Measurements from ENCODE around the gene BABAM1.

BABAM1 gene

DNA sequence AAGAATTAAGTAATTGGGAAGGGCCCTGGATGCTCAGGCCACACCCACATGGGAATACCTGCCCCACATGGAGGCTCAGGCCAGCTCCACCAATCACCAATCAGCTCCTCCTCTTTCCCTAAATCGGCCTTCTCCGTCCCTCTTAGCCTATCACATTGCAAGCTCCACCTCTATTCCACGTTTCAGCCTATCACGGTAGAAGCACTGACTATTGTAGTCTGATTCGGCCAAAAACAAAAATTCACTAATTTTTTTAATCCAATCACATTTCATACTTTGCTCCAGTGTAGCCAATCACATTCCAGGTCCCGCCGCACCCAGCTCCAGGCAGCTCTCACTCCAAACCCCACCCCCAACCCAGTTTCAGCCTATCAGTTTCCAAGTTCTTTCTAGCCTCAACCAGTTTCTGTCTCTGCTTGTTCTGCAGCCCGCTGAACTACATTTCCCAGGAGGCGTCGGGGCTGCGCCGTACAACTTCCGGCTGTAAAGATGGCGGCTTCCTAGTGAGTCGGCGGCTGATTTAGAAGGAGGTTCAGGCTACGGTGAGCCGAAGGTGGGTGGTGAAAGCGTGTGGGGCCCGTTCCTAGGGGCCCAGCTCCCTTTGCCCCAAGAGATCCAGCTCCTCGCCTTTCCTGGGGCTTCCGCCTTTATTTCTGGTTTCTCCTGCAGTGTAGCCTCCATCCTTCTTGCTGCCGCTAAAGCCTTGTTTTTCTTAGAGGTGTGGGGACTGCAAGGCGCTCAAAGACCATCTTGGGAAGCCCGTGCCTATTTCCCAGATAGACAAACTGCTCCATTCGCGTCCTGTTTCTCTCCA, at the start of gene BABAM1:
Gene BABAM1, plus strand, starts transcription at position 469 of the 814 bp plus-strand sequence. CDS start 1,364 bp downstream, outside the sequence.
- peak; percentile 98 to 99 for DNase-seq
- TF ChIP-seq GATA1 (IDR thresholded peaks at IDR 0.05; ENCODE audit: low read depth, low read length), result no peak
- TF ChIP-seq POLR2A (IDR thresholded peaks at IDR 0.05; ENCODE audit: low read length), result peak; percentile 87

DNA sequence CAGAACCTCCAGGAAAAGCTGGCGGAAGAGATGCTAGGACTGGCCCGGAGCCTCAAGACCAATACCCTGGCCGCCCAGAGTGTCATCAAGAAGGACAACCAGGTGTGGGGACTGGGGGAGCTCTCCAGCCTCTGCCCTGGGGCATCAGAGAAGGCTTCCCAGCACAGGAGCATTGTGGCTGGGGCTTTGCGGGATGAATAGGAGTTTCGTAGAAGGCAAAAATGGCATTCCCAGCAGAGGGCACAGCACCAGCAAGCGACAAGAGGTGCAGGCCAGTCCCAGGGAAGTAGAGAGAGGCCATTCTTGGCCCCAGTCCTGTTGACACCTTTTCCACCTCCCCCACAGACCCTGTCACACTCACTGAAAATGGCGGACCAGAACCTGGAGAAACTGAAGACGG, 48.0 kb upstream of the BABAM1 start:
- TF ChIP-seq GATA1 (IDR thresholded peaks at IDR 0.05; ENCODE audit: low read depth, low read length) (no peak), POLR2A (IDR thresholded peaks at IDR 0.05; ENCODE audit: low read length) (no peak)
- DNase-seq, result no peak

DNA sequence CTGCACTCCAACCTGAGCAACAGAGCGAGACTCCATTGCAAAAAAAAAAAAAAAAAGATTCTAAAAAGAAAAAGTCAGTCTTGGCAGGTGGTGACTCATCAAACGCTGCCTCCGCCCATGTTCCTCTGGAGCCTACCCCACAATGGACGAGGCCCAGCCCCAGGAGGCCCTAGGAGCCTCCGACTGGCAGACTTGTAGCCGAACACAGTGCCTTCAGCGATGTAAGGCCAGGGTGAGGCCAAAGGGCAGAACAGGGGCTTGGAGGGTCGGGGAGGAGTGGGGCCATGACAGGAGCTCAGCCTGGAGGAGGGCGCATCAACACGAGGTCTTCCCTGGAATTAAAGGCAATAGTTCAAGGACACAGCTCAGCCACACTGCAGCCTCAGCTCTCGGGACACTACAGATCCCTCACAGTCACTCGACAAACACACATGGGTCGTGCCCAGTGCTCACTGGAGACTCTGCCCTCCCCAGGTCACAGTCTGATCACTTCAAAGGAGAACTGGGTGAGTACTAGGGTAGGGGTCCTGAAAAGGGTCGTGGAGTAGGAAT, 47.0 kb upstream of the BABAM1 start:
- peak; percentile 72 to 85 for DNase-seq
- TF ChIP-seq GATA1 (IDR thresholded peaks at IDR 0.05; ENCODE audit: low read depth, low read length), result no peak
- peak; percentile 62 for TF ChIP-seq POLR2A (IDR thresholded peaks at IDR 0.05; ENCODE audit: low read length)

DNA sequence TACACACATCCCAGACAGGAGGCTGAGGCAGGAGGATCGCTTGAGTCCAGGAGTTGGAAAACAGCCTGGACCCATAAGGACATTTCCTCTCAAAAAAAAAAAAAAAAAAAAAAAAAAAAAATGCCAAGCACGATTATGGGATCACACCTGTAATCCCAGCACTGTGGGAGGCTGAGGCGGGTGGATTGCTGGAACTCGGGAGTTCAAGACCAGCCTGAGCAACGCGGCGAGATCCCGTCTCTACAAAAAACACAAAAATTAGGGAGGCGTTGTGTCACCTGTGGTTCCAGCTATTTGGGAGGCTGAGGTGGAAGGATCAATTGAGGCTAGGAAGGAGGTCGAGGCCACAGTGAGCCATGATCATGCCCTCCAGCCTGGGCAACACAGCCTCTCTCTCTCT, 42.2 kb upstream of the BABAM1 start:
- TF ChIP-seq POLR2A (IDR thresholded peaks at IDR 0.05; ENCODE audit: low read length) (no peak), GATA1 (IDR thresholded peaks at IDR 0.05; ENCODE audit: low read depth, low read length) (no peak)
- no peak for DNase-seq

DNA sequence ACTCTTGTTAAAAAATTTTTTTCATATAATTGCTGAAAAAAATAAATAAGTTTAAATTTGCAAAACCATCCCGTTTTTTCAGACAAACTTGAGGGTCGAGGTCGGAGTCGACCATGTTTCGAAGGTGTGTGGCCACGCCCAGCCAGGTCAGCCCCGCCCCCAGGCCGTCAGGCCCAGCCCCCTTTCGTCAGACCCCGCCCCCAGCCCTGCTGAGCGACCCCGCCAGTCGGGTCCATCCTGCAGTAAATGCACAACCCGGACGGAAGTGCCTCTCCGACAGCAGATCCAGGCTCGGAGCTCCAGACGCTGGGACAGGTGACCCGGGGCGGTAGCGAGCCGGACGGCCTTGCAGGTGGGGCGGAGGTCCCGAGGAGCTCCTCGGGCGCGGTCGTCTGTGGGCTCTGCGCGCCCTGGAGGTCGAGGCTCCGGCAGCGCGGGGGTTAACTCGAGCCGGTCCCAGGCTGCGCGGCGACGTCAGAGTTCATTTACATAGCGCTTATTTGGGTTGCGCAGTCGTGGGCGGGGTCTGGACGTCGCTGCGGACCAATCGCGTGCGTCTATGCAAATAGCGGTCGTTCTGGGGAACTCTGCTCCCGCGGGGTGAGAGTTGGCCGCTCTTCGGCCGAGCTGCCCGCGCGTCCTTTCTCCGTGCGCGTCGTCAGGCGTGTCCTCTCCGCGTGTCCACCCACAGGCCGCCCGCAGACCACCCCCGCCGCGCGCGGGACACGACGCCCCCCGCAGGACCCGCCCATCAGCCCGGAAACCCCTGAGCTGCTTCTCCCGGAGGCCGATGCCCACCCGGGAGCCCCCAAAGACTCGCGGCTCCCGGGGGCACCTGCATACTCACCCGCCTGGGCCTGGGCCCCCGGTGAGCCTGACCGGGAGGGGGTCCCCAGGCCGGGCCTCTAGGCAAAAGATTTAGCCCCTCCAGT, 41.0 kb upstream of the BABAM1 start, which contains the start of gene OCEL1:
Gene OCEL1, plus strand, starts transcription at position 225 of the 932 bp plus-strand sequence. Its CDS starts 22 bp downstream, at position 247.
- DNase-seq, result peak; percentile 99
- TF ChIP-seq GATA1 (IDR thresholded peaks at IDR 0.05; ENCODE audit: low read depth, low read length) (no peak), POLR2A (IDR thresholded peaks at IDR 0.05; ENCODE audit: low read length) (peak; percentile 71)

DNA sequence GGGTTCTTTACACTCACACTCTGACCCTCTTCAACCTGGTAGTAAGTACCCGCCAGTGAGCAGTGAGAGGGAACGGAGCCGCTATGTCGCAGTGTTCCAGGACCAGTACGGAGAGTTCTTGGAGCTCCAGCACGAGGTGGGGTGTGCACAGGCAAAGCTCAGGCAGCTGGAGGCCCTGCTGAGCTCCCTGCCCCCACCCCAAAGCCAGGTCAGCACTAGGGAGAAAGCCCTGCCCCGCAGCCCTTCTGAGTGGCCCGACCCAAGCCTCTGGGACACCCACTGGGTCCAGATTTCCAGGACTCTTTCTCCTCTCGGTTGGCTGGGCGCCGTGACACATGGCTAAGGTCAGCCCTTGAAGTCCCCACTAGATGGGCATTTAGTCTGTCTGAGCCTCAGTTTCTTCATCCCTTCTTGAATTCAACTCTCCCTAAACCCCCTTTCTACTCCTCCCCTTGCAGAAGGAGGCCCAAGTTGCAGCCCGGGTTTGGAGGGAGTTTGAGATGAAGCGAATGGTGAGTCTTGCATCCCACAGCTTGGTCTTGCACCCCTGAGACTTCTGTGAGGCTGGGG, 39.4 kb upstream of the BABAM1 start:
- TF ChIP-seq GATA1 (IDR thresholded peaks at IDR 0.05; ENCODE audit: low read depth, low read length) (no peak), POLR2A (IDR thresholded peaks at IDR 0.05; ENCODE audit: low read length) (no peak)
- DNase-seq, result no peak

DNA sequence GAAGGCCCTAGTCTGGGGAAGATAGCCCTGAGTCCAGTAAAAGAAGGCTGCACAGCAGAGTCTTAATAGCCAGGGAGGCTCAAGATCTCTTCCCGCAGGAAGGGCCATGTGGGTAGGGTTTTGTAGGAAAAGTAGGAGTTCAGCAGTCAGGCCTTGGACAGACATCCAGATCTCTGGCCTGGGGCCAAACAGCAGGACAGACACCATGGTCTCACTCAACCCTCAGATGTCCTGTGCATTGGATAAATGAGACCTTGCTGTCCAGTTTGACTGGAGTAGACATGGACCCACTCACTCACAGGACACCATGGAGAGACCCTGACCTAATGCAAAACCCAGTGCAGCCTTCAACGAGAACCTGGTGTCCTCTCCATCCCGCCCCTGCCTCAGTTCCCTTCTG, 37.4 kb upstream of the BABAM1 start:
- no peak for DNase-seq
- no peak for TF ChIP-seq GATA1 (IDR thresholded peaks at IDR 0.05; ENCODE audit: low read depth, low read length)
- TF ChIP-seq POLR2A (IDR thresholded peaks at IDR 0.05; ENCODE audit: low read length), result no peak

DNA sequence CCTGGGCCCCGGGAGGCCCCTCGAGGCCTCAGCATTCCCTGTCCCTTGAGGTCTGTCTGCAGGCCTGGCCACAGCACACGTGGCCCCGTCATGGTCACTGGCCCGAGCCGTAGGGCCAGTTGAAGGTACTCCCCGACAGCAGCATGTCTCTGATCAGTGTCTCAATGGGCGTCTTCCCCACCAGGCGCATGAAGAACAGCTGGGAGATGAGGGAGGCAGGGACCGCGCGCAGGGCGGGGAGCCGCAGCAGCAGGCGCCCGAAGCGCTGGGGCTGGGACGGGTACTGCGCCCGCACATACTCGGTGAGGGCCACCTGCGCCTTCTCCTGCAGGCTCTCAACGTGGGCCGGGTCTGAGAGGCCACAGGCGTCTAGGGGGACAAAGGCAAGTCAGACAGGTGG, 35.0 kb upstream of the BABAM1 start:
- no peak for TF ChIP-seq POLR2A (IDR thresholded peaks at IDR 0.05; ENCODE audit: low read length)
- no peak for TF ChIP-seq GATA1 (IDR thresholded peaks at IDR 0.05; ENCODE audit: low read depth, low read length)
- no peak for DNase-seq

DNA sequence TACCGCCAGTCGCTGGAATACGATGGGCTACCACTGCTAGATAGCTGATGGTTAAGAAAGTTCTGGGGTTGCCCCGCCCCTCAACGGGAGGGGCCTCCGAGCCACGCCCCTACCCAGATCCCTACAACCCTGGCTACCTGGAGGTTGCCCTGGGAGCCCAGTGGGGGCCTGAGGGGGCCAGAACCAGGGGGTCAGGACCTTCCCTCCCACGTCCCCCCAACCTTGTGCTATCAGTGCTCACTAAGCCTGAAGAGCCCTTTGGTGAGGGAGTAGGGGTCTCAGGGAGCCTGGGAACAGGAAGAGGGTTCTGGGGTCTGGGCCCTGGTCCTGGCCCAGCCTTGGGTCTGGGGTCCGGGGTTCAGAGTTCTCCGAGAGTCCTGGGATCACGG, 32.3 kb upstream of the BABAM1 start:
- peak; percentile 73 to 83 for DNase-seq
- TF ChIP-seq GATA1 (IDR thresholded peaks at IDR 0.05; ENCODE audit: low read depth, low read length), result no peak
- peak; percentile 43 for TF ChIP-seq POLR2A (IDR thresholded peaks at IDR 0.05; ENCODE audit: low read length)

DNA sequence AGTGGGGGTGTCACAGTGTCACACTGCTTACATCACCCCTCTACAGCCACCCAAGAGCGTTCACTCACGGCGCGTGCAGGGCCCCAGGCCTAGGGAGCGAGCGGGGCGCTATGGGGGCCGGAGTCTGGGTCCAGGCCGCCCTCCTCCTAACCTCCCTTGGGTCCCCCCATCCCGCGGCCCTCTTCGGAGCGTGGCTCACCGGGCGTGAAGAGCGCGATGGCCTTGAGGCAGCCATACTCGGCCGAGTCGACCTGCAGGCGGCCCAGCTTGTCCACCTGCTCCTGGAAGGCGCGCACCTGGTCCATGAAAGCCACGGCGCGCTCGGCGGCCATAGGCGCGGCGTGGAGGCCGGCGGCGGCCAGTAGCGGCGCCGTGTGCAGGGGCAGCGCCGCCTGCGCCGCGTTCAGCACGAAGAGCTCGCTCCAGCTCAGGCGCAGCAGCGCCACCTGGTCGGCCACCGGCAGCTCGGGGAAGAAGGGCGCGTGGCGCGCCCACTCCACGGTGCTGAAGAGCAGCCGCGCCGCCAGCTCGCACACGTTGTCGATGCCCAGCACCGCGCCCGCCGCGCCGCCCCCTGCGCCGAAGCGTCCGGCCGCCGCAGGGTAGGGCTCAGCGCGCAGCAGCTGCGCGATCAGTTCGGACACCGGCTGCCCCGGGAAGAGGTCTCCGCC, 31.8 kb upstream of the BABAM1 start:
- DNase-seq, result peak; percentile 84 to 90
- no peak for TF ChIP-seq GATA1 (IDR thresholded peaks at IDR 0.05; ENCODE audit: low read depth, low read length)
- no peak for TF ChIP-seq POLR2A (IDR thresholded peaks at IDR 0.05; ENCODE audit: low read length)

DNA sequence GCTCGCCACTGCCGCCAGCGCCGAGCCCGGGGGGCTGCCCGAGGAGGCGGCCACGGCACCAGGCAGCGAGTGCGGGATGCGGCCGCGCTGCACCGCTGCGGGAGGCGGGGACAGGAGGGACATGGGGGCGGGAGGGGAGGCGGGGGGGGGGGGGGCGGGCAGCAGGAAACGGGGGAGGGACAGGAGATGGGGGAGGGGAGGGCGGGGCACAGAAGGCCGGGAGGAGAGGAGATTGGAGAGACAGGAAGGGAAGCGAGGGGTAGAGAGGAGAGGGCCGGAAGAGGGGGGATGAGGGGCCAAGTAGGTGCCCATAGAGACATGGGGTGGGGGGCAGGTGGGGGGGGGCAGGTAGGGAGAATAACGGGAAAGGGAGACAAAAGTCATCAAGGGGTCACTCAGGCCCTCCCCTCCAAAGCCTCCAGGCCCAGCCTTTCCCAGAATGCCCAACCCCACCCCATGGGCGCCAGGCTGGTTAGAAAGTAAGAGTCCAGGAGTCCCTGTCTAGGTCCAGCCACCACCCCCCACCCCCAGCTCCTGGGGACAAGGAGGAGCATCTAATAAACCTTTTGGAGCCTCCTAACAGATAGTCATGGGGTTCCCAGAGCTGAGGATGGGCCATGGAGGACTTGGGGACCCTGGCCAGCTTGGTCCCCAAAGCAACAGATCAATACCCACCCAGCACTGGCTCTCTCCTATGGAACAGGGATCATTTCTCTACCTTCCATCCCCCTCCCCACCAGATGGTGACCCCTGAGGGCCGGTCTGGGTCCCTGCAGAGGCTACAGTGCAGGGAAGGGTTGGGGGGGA, 31.1 kb upstream of the BABAM1 start:
- DNase-seq, result peak in 1 of 2 experiments; percentile 66
- TF ChIP-seq POLR2A (IDR thresholded peaks at IDR 0.05; ENCODE audit: low read length) (no peak), GATA1 (IDR thresholded peaks at IDR 0.05; ENCODE audit: low read depth, low read length) (no peak)

DNA sequence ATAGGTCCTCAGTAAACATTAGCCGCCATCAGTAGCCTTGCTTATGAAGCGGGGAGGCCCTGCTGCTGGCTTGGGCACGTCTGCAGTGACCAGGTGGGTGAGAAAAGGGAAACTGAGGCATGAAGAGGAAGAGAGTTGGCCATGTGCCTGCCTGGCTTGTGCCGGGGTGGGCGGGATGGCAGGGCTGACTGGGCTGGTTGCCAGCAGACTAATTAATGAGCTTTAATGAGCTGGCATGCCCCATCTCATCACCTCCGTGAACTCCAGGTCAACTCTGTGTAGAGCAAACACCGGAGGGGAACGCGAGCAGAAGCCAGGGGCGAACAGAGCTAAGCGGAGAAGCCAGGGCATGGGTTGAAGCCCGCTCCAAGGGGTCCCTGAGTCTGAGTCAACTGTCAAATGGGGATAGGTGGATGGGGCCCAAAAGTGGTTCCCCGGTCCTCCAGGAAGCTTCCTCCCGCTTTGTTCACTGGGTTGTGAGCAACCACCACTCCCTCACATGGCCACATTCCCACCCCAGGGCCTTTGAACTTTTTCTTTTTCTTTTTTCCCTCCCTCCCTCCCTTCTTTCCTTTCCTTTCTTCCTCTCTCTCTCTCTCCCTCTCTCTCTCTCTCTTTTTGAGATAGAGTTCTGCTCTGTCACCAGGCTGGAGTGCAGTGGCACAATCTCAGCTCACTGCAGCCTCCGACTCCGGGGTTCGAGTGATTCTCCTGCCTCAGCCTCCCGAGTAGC, 30.3 kb upstream of the BABAM1 start:
- TF ChIP-seq GATA1 (IDR thresholded peaks at IDR 0.05; ENCODE audit: low read depth, low read length), result no peak
- no peak for TF ChIP-seq POLR2A (IDR thresholded peaks at IDR 0.05; ENCODE audit: low read length)
- no peak for DNase-seq

Data from erythroblast (primary cell).